Hepatic stellate cell (primary cell): ENCODE results near the gene PLXNA4.

ENCODE experiments used
- DNase-seq: peaks from one replicate; pipeline ENCODE4 v3.0.0; 2011; ENCODE audit warnings: low spot score

Gene PLXNA4

GRCh38 chr7:132261327-132262159 is 314.7 kb downstream of the PLXNA4 start:
- DNase-seq: no peak

GRCh38 chr7:132258231-132258630 is 318.0 kb downstream of the PLXNA4 start:
- DNase-seq: no peak

- DNase-seq: no peak
Observed at GRCh38 chr7:132257253-132257652, 319.0 kb downstream of the PLXNA4 start.

GRCh38 chr7:132256721-132257212 is 319.5 kb downstream of the PLXNA4 start:
- no peak for DNase-seq

GRCh38 chr7:132255898-132256297 is 320.4 kb downstream of the PLXNA4 start:
- DNase-seq: no peak

GRCh38 chr7:132255115-132255797 is 321.0 kb downstream of the PLXNA4 start:
- DNase-seq: no peak

- DNase-seq: no peak
Observed at GRCh38 chr7:132254455-132254854, 321.8 kb downstream of the PLXNA4 start.

- no peak for DNase-seq
Observed at GRCh38 chr7:132252793-132253100, 323.5 kb downstream of the PLXNA4 start.

- no peak for DNase-seq
Observed at GRCh38 chr7:132251327-132251659, 325.0 kb downstream of the PLXNA4 start.

GRCh38 chr7:132250480-132251326 is 325.6 kb downstream of the PLXNA4 start:
- DNase-seq: no peak

GRCh38 chr7:132249256-132249971 is 326.9 kb downstream of the PLXNA4 start:
- no peak for DNase-seq

- no peak for DNase-seq
Observed at GRCh38 chr7:132248841-132249240, 327.4 kb downstream of the PLXNA4 start.

GRCh38 chr7:132247995-132248618 is 328.2 kb downstream of the PLXNA4 start:
- no peak for DNase-seq

- no peak for DNase-seq
Observed at GRCh38 chr7:132246591-132246990, 329.7 kb downstream of the PLXNA4 start.

GRCh38 chr7:132245539-132245938 is 330.7 kb downstream of the PLXNA4 start:
- no peak for DNase-seq

- DNase-seq: no peak
Observed at GRCh38 chr7:132244903-132245480, 331.3 kb downstream of the PLXNA4 start.

GRCh38 chr7:132243463-132243862 is 332.8 kb downstream of the PLXNA4 start:
- DNase-seq: no peak

- no peak for DNase-seq
Observed at GRCh38 chr7:132243051-132243450, 333.2 kb downstream of the PLXNA4 start.

- no peak for DNase-seq
Observed at GRCh38 chr7:132242192-132242812, 334.0 kb downstream of the PLXNA4 start.

GRCh38 chr7:132240821-132241422 is 335.3 kb downstream of the PLXNA4 start:
- DNase-seq: no peak
